ENCODE results near the gene MAPK1.

- TF ChIP-seq CTCF (IDR thresholded peaks at IDR 0.05) (no peak), POLR2A (IDR thresholded peaks at IDR 0.05; ENCODE audit: low read depth) (no peak), POLR2AphosphoS5 (IDR thresholded peaks at IDR 0.05) (no peak)
These were observed 64.8 kb downstream of the MAPK1 start for GRCh38 chr22:21802673-21803072.

Data from esophagus muscularis mucosa (tissue), 3 donors.